Ovary (tissue), 9 donors: Measurements from ENCODE around the gene TPM2. TPM values are rescaled to one million over a fixed set of nuclear protein-coding genes. Genes with fewer than 3 reads are reported as not detected.

ENCODE experiments used
- DNase-seq, 5 donors: peaks; one replicate each; pipeline ENCODE4 v3.0.0-alpha.2; 2019 to 2020
- H3K27ac ChIP-seq, 2 donors: fragments of 200-600 bp; one replicate each; pipeline versions ENCODE4 v1.5.1 to v1.8.0; 2019 to 2022
- H3K27me3 ChIP-seq: fragments of 200-600 bp; one replicate; pipeline ENCODE4 v1.8.0; 2022
- H3K36me3 ChIP-seq: fragments of 200-600 bp; sonication (generic); one replicate; pipeline ENCODE4 v1.5.1; 2019
- H3K4me1 ChIP-seq: one replicate; pipeline ENCODE4 v1.8.1; 2013; ENCODE audit warnings: mild to moderate bottlenecking, moderate library complexity; ENCODE audit not compliant: insufficient read depth
- H3K4me3 ChIP-seq: fragments of 200-600 bp; sonication (generic); one replicate; pipeline ENCODE4 v1.5.1; 2017
- H3K9me3 ChIP-seq, 2 donors: fragments of 200-600 bp in 1 of 2; sonication (generic) in 1 of 2; one replicate each; pipeline versions ENCODE4 v1.5.1 to v1.8.1; 2013 to 2019; ENCODE audit warnings: mild to moderate bottlenecking in 1 of 2, moderate library complexity in 1 of 2
- EP300 ChIP-seq: sonication (generic); formaldehyde crosslinking; IDR thresholded peaks from one replicate; pipeline ENCODE4 v1.6.1; 2017; ENCODE audit warnings: antibody characterized with exemption
- POLR2A ChIP-seq: fragments of 450-650 bp; IDR thresholded peaks from one replicate; pipeline ENCODE4 v1.6.1; 2017; ENCODE audit warnings: antibody characterized with exemption, mild to moderate bottlenecking, moderate library complexity
- WGBS, 3 donors: extraction: QIAGEN DNeasy Blood & Tissue Kit in 1 of 3; methylation state at CpG; one replicate each; pipeline versions ENCODE4 v1.1.5 to v1.1.7; 2013 to 2017; 5-methylcytosine and 5-hydroxymethylcytosine counted together
- intact Hi-C, 4 donors: fragments of 100-400 bp; cut with DNase I; formaldehyde crosslinking; loops; one replicate each; pipeline versions ENCODE4 v1.11.0 to v1.15.1; 2022 to 2023
- polyA plus RNA-seq, 2 donors: library from polyadenylated mRNA; stranded (reverse); fragments of 200-250 nt in 1 of 2; fragments of 350-450 nt in 1 of 2; fragmentation: Illumina TruSeq in 1 of 2; extraction: RNeasy Lipid Tissue Mini Kit (QIAGEN cat#74804) in 1 of 2; gene quantifications; one replicate each; pipeline ENCODE4 v1.2.3, GENCODE V29; 2013 to 2014
- total RNA-seq, 7 donors: library from RNA; depleted of rRNA in 2 of 7; stranded (reverse); fragments of >200 nt in 2 of 7; fragmentation: NEBNext Ultra II Directional in 3 of 7; extraction: Animal tissue kit (Norgen Biotek cat#: 25700) in 3 of 7; gene quantifications; one replicate each; pipeline versions ENCODE4 v1.1.0 to v1.2.4, GENCODE V29; 2016 to 2023
- TF ChIP-seq, protein P1 (sequence below), 3 donors: fragments of 450-650 bp in 2 of 3; fragments of 200-600 bp in 1 of 3; IDR thresholded peaks; one replicate each; pipeline versions ENCODE4 v1.5.1 to v1.8.0; 2016 to 2022; ENCODE audit warnings: antibody characterized with exemption in 3 of 3, mild to moderate bottlenecking in 1 of 3
- donor health status: DM: no; HTN: no; CAD: no; lungs with moderate emphysema.
- donor health status: DM: no; HTN: no; CAD: no.
- donor health status: Bipolar disorder and iron deficiency.
- donor health status: DM: yes; HTN: yes; CAD: no.
- donor health status: DM: no; HTN: no; CAD: no.
- donor health status: DM: yes; HTN: yes; CAD: no.

Gene TPM2
- total and polyA plus RNA-seq, 9 donors = 179 to 853 (median 414) TPM

DNA sequence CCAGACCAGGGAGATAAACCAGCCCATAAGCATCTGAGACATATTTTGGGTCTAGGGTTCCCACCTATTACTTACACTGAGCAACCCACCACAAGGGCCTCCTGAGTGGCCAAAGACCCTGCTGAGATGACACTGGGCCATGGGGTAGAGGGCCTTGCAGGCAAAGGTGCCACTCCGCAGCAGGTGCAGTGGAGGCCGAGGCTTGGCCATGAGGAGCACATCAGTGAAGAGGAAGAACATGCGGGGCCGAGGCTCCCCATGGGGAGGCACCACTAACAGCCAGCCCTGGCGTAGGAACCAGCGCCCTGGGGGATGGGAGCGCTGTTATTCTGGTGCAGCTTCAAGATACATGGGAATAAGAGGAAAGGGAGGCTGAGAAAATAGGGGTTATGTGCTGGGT is 27.3 kb downstream of the TPM2 start:
- TF ChIP-seq POLR2A (no peak), EP300 (no peak)
- TF ChIP-seq, protein P1, sequence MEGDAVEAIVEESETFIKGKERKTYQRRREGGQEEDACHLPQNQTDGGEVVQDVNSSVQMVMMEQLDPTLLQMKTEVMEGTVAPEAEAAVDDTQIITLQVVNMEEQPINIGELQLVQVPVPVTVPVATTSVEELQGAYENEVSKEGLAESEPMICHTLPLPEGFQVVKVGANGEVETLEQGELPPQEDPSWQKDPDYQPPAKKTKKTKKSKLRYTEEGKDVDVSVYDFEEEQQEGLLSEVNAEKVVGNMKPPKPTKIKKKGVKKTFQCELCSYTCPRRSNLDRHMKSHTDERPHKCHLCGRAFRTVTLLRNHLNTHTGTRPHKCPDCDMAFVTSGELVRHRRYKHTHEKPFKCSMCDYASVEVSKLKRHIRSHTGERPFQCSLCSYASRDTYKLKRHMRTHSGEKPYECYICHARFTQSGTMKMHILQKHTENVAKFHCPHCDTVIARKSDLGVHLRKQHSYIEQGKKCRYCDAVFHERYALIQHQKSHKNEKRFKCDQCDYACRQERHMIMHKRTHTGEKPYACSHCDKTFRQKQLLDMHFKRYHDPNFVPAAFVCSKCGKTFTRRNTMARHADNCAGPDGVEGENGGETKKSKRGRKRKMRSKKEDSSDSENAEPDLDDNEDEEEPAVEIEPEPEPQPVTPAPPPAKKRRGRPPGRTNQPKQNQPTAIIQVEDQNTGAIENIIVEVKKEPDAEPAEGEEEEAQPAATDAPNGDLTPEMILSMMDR (IDR thresholded peaks at IDR 0.05) = no peak
- Histone ChIP-seq H3K4me1 (no peaks in the 10 kb centered on the region), H3K27me3 (no peaks in the 10 kb centered on the region), H3K27ac (no peak overlapping the region), H3K4me3 (no peak overlapping the region), H3K9me3 (no peaks in the 10 kb centered on the region), H3K36me3 (no peaks in the 10 kb centered on the region)
- WGBS, 3 donors = 87 to 90% (median 88%) methylated on average over 7 of the region's 7 CpGs
- no peak for DNase-seq
- intact Hi-C loops = loop anchor here in 2 of 4 donors (5.0 kb wide), 2 partner anchors 65 to 70 kb away; partner anchors contain the start of genes CREB3 (in 1 of the 2) and TLN1 (in 1 of the 2)

DNA sequence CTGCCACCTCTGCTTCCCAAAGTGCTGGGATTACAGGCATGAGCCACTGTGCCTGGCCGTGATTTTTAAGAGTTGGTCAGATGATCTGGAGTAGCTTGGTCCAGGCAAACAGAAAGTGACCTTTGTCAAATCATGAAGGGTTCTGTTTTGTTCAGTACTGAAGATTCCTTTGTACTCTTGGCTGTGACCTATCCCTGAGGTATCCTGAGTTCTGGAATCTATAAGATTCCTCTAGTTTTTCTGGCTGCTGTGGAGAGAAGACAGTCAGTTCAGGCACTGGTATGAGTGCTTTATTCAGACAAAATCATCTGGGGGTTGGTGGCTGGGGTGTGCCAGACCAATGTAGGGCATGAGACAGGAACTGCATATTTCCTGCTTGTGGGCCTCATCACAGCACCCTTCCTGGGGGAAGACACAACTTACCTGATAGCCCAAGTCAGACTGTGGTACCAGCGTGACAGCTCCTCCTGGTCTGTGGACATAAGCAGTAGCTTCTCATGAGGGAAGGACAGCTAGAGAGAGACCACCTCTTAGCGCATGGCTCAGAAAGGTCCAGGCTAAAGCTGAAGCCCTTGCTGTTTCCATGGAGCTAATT is 27.9 kb downstream of the TPM2 start:
- H3K36me3 ChIP-seq = no peaks in the 10 kb centered on the region
- no peak overlapping the region for H3K4me3 ChIP-seq
- H3K27ac ChIP-seq = no peak overlapping the region
- H3K9me3 ChIP-seq = no peaks in the 10 kb centered on the region
- TF ChIP-seq EP300 (no peak), POLR2A (no peak)
- TF ChIP-seq, protein P1 (IDR thresholded peaks at IDR 0.05) = no peak
- H3K4me1 ChIP-seq = no peaks in the 10 kb centered on the region
- intact Hi-C loops = loop anchor here in 2 of 4 donors (5.0 kb wide), 2 partner anchors 65 to 70 kb away; partner anchors contain the start of genes CREB3 (in 1 of the 2) and TLN1 (in 1 of the 2)
- DNase-seq = no peak
- 67 to 75% (median 72%) methylated on average over 3 of the region's 3 CpGs for WGBS, 3 donors
- no peaks in the 10 kb centered on the region for H3K27me3 ChIP-seq

DNA sequence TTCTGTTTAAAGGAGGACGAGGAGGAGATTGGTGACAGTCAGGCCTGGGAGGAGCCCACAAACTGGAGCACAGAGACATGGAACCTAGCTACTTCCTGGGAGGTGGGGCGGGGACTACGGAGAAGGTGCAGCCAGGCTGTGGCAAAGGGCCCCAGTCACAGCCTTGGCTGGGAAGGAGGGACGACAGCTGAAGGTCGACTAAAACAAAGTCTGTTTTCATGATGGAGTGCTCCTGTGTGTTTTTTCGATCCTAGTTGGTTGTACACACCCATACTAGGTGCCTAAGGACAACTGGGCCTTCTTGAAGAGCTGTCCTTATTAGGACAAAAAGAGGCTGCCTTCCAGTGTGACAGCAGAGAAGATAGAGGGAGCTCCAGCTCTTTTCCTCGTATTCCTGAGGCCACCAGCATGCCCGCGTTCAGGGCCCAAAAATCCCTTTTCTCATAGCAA is 28.7 kb downstream of the TPM2 start:
- H3K27me3 ChIP-seq = no peaks in the 10 kb centered on the region
- intact Hi-C loops = loop anchor here in 2 of 4 donors (5.0 kb wide), 2 partner anchors 66 to 71 kb away; partner anchors contain the start of genes CREB3 (in 1 of the 2) and TLN1 (in 1 of the 2)
- no peaks in the 10 kb centered on the region for H3K36me3 ChIP-seq
- TF ChIP-seq POLR2A = no peak
- TF ChIP-seq, protein P1 (IDR thresholded peaks at IDR 0.05) = peak in 1 of 3 donors; percentile 22
- no peak for TF ChIP-seq EP300
- no peak overlapping the region for H3K4me3 ChIP-seq
- 40 to 52% (median 47%) methylated on average over 9 of the region's 9 CpGs for WGBS, 3 donors
- no peaks in the 10 kb centered on the region for H3K9me3 ChIP-seq
- H3K27ac ChIP-seq = no peak overlapping the region
- no peak for DNase-seq
- H3K4me1 ChIP-seq = no peaks in the 10 kb centered on the region

DNA sequence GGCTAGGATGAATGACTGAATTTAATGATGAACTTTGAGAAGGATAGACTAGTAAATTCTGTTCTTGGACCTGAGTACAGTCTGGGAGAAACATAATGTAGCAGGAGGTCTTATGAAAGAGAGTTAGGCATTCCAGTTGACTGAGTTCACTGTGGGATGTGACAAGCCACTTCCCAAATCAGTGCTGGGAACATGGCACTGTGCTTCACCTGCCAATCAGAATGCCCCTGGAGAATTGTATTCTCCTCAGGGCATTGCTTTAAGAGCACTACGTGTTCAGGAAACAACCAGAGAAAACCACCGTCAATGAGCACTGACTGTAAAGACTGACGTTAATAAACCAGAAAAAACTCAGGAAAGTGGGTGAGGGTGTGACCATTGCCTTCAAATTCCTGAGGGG is 30.4 kb downstream of the TPM2 start:
- 71 to 73% (median 73%) methylated on average over 3 of the region's 3 CpGs for WGBS, 3 donors

More for the DNA sequence above, 30.4 kb downstream of the TPM2 start:
- Histone ChIP-seq H3K27me3 (no peaks in the 10 kb centered on the region), H3K36me3 (no peaks in the 10 kb centered on the region), H3K4me1 (no peaks in the 10 kb centered on the region), H3K9me3 (no peaks in the 10 kb centered on the region), H3K27ac (no peak overlapping the region), H3K4me3 (peak overlapping the region; percentile 94)
- DNase-seq = no peak
- peak; percentile 91 for TF ChIP-seq EP300
- TF ChIP-seq, protein P1 (IDR thresholded peaks at IDR 0.05) = no peak
- no peak for TF ChIP-seq POLR2A
- intact Hi-C loops = loop anchor here in 2 of 4 donors (2.0 to 10.0 kb wide), 4 partner anchors 29 to 165 kb away; partner anchors contain the start of genes RUSC2 (in 1 of the 2) and TPM2 (in 1 of the 2)
